SH-SY5Y (cell line): Measurements from ENCODE around the gene GDA.

ENCODE experiments used
- GATA2 ChIP-seq: IDR thresholded peaks from 2 replicates; pipeline ENCODE4 v1.6.1; 2011; ENCODE audit warnings: mild to moderate bottlenecking, low read depth, low read length
- GATA3 ChIP-seq: IDR thresholded peaks from 2 replicates; pipeline ENCODE4 v1.6.1; 2011; ENCODE audit warnings: low read depth, mild to moderate bottlenecking, low read length, moderate library complexity

GRCh38 chr9:72297516-72297915 is 148.3 kb downstream of the GDA start:
- no peak for TF ChIP-seq GATA2
- no peak for TF ChIP-seq GATA3
